HG02571 (cell line): ENCODE results near the gene EME1.
A peak's percentile ranks its signal among the peaks of the same experiment; 100 is the strongest.
"Not testable (repeated sequence)": the region's sequence is repeated elsewhere in the genome, so short reads cannot be mapped to it uniquely, and the experiment has no call there.

Experiments used
- ATAC-seq: cut with Tn5 transposase; IDR thresholded peaks from one replicate; pipeline ENCODE4 v1.9.1; 2021; ENCODE audit warnings: mild to moderate bottlenecking, moderate library complexity; ENCODE audit not compliant: unreplicated experiment

EME1 gene, protein sequence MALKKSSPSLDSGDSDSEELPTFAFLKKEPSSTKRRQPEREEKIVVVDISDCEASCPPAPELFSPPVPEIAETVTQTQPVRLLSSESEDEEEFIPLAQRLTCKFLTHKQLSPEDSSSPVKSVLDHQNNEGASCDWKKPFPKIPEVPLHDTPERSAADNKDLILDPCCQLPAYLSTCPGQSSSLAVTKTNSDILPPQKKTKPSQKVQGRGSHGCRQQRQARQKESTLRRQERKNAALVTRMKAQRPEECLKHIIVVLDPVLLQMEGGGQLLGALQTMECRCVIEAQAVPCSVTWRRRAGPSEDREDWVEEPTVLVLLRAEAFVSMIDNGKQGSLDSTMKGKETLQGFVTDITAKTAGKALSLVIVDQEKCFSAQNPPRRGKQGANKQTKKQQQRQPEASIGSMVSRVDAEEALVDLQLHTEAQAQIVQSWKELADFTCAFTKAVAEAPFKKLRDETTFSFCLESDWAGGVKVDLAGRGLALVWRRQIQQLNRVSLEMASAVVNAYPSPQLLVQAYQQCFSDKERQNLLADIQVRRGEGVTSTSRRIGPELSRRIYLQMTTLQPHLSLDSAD

DNA sequence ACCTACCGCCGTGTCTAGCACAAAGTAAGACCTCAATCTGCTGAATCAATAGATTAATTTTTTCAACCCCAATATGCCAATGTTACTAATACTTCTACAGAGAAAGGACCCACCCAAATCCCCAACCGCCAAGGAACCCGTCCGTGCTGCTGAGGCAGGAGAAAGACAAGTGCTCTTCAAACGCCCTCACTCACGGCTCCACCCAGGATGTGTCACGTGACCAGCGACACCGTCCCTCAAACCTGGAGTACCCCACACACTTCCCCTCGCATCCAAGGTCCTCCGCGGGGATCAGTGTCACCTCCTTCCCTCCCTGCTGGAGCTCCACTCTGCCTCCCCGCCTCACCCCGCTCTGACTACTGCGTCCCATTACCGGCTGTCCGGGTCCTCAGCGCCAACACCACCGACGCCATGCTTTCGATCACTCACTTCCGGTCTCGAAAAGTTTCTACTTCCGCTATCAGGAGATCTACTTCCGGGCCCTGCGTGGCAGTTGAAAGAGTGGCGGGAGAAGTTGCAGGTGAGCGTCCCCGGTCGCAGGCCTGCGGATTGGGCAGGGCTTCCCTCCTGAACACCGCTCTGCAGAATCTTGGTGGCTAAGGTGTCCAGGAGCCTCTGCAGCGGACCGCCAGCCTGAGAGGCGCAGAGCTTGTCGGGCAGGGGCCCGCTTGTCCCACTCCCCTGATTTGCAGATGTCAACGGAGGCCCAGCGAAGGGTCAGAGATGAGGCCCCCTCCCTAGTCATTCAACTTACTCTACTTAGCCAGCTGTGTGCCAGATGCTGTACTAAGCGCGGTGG, at the start of gene EME1, which contains the start of gene MRPL27:
Gene EME1, plus strand, starts transcription at position 472 of the 799 bp plus-strand sequence. CDS start 1,980 bp downstream, outside the sequence.
Gene MRPL27, minus strand, starts transcription at position 427 of the 799 bp plus-strand sequence. Its CDS starts 14 bp downstream, at position 413.
- ATAC-seq: peak; percentile 89

GRCh38 chr17:50325906-50326305, 47.1 kb upstream of the EME1 start:
- ATAC-seq: no peak

DNA sequence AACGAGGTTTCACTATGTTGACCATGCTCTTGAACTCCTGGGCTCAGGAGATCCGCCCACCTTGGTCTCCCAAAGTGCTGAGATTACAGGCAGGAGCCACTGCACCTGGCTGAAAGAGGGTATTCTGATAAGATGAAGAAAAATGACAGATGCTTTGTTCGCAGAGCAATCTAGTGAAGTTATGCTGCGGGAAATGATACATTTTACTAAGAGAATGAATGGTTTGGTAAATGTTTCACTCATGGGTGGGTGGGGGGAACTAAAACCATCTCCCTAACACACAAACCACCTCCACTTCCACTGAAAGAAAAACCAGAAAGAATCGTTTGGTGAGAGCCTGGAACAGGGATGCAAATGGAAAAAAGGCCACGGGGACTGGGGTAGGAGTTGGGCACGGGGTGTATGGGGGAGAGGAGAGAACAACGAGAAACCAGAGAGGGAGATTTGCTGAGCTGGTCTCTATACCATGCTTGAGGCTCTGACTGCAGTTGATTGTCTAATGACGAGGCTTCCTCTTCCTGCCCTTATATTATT, 46.1 kb upstream of the EME1 start:
- ATAC-seq: no peak

- no peak for ATAC-seq
Measured at GRCh38 chr17:50328363-50329325, 44.4 kb upstream of the EME1 start.

- no peak for ATAC-seq
Measured at GRCh38 chr17:50329716-50330115, 43.3 kb upstream of the EME1 start.

DNA sequence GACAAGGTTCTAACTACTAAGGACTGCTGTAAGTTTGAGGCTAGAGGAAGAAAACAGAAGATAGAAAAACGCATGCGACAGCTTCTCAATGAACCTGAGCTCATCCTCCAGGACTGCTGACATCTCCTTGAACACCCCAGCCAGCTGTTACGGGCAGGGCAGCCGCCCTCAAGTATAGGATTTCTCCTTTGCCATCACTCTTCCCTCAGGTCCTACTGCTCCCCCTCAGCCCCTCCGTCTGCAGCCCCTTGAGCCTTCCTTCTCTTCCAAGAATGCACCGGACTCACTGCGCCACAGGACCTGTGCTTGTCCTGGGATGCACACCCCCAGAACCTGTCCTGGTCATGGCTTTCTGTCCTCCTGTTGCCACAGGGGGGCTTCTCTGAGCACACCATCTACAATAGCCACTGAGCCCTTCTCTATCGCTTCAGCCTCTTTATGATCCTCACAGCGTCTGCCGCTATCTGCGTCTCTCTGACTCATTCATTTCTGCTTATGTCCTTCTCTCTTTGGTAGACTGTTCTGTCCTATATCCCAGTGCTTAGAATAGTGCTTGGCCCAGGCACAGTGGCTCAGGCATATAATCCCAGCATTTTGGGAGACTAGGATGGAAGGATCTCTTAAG, 42.8 kb upstream of the EME1 start:
- ATAC-seq: no peak

DNA sequence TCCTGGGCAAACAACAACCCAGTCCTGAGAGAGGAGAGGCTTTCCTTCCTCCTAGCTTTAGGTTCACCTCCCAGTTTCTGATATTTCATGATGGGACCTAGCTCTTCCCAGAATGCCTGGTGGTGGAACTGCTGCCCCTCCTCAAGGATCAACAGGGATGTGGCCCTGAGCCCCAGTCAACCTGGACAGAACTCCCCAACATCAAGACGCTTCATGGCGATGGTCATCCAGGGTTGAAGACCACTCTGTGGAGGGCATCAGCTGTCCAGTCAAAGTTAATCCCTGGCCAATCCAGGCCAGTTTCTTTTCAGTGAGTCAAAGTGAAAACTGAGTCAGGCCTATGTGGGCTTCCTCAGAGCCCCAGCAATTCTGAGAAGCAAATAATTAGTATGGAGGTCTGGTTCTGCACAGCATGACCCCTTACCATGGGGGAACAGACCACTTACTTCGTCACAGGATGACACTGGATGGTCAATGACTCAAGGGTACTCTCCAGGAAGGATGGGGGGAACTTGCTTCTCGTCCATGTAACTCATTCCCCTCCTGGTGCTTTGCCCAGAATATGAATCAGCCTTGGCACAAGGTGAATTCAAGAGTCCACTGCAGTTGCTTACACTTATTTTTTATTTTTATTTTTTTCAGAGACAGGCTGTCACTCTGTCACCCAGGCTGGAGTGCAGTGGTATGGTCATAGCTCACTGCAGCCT, 41.8 kb upstream of the EME1 start:
- no peak for ATAC-seq

- ATAC-seq: no peak
Measured at GRCh38 chr17:50332196-50332595, 40.8 kb upstream of the EME1 start.

- not testable (repeated sequence) for ATAC-seq
Measured at GRCh38 chr17:50333291-50334057, 39.6 kb upstream of the EME1 start.

DNA sequence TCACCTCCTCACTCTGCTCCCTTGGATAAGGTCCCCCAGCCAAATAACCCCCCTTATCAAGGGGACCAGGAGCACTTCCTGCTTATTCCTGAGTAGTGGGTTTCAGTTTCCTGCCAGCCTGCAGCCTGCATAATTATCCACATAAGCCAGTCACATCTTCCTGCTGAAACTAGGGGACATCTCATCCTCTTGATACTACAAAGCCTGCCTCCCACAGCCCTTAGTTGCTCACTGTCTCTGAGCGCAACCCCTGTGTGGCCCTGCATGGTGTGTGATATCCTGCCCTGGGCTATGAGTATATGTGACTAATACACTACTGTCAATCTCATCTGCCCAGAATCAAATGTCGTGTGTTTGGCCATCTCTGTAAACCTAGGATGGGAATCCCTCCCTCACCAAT, 35.1 kb upstream of the EME1 start:
- no peak for ATAC-seq

DNA sequence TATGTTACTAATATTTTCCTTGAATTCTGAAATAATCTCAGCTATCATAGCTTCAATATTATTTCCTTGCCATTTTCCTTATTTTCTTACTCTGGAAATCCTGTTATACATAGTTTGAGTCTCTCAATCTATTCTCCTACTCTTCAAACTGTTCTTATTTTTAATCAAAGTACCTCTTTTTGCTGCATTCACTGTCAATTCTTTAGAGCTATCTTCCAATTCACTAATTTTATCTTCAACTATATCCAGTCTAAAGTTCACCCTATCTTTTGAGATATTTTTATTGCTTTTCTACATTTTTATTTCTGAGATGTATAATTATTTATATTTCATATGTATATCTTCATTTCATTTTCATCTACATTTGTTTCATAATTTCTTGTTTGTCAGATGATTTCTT, 34.4 kb upstream of the EME1 start:
- no peak for ATAC-seq

GRCh38 chr17:50339381-50339780, 33.6 kb upstream of the EME1 start:
- ATAC-seq: no peak

GRCh38 chr17:50344731-50345365, 28.2 kb upstream of the EME1 start:
- ATAC-seq: no peak

DNA sequence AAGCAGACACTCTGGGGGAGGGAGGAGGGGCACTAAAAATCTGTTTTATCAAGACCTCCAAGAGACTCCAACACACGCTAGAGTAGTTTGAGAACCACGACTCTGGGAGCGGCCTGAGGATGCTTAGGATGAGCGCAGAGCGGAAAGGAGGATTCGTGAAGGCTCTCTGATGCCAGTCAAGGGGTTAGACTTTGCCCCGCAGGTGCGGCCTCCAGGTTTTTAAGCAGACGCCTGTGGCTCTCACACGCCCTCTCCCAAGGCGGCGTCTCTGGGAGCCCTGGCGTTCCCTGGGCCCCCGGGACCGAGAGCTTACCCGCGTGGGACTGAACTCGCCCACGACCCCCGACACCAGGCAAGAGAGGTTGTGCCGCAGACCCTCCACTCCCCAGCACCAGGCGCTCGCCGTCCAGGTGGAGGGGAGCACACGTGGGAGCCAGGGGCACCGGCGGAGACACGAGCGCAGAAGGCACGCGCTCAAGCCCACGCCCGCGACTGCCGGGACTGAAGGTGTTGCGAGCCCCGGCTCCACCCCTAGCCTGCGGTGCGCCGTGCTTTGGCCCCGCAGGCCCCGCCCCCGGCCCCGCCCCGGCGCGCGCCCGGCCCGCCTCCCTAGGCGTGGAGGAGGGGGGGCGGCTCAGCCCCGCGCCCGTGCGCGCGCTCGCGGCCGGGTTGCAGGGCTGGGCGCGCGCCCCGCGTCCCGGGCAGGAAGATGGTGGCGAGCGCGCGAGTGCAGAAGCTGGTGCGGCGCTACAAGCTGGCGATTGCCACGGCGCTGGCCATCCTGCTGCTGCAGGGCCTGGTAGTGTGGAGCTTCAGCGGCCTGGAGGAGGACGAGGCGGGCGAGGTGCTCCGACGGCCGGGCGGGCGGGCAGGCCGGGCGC, 27.4 kb upstream of the EME1 start, which contains the start of gene XYLT2:
Gene XYLT2, plus strand, starts transcription at position 695 of the 881 bp plus-strand sequence. Its CDS starts 15 bp downstream, at position 710.
- peak; percentile 77 for ATAC-seq

DNA sequence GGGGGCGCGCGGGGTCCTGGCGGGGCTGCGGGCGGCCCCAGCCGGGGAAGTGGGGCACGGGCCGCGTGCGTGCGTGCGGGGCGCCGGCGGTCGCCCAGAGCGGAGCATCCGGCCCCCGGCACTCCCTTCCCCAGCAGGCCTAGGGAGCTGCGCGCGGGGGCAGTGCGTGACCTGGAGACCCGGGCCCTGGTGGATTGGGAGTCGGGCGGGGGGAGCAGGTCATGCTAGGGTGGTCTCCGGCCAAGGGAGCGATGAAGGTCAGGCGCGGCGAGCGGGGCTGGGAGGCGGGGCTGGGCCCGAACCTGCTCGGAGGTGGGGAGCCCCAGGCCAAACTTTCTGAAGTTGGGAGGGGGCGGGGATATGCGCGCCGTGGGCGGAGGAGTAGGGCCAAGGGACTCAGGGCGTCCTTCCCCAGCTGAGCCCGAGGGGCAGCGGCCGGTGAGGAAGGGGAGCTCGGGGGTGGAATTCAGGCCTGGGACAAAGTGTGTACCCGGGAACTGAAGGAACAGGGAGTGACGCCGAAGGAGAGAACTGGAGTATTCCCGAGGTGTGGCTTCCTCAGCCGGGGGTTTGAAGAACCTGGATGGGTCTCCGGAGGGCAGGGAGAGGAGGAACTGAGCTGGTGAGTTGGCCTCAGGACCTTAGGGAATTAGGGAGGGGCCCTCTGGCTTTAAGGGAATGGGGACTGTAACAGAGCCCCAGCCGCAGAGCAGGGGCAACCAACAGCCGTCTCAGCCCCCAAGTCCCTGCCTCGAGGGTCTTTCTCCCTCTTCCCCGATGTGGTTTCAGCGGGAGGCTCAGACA, 26.5 kb upstream of the EME1 start:
- ATAC-seq: peak; percentile 37
